Fibroblast of skin of back (primary cell): Measurements from ENCODE around the gene ABCA13.

Experiments
- DNase-seq: peaks from one replicate; pipeline ENCODE4 v3.0.0-alpha.2; 2013

Gene ABCA13

DNA sequence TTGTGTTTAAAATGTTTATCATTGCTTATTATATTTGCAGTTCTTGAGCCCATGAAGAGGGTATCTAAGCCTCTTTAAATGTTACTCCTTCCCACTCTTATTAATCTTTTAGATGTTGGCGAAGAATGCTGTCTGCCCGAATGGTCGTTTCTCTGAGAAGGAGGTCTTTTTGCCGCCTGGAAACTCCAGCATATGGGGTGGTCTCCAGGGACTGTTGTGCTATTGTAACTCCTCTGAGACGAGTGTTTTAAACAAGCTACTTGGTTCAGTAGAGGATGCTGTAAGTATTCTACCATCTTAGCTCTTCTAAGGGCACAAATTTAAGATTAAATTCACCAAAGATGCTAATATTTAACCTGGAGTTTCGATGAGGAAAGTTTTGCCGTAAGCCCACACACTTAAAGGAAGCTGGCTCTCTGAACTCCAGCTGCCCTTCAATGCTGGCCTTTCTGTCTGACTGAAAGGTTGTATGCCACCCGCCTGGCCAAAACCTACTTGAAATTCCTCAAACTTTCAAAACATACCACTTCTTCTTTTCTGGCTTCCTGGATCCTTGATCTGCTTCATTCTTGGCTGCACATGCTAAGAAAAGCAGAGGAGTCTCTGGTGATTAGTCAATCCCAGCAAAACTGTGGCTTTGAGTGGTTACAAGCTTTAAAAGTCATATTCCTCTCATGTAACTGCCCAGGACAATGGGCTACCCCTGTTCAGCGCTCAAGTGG is 74.7 kb downstream of the ABCA13 start:
- DNase-seq, result peak; percentile 15

DNA sequence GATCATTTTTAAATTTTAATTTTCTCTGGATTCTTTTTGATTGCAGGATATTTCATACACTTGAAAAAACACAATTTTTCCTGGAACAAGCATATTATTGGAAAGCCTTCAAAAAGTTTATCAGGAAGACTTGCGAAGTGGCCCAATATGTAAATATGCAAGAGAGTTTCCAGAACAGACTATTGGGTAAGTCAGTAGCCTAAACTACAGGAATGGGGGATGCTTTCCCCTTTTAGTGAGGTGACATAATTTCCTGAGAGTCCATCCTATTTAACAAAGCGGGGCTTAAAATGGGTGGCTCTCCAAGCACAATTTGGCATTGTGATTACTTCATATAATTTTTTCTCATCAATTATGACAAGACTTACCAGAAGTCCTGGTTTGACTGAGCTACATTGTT is 77.9 kb downstream of the ABCA13 start:
- no peak for DNase-seq

DNA sequence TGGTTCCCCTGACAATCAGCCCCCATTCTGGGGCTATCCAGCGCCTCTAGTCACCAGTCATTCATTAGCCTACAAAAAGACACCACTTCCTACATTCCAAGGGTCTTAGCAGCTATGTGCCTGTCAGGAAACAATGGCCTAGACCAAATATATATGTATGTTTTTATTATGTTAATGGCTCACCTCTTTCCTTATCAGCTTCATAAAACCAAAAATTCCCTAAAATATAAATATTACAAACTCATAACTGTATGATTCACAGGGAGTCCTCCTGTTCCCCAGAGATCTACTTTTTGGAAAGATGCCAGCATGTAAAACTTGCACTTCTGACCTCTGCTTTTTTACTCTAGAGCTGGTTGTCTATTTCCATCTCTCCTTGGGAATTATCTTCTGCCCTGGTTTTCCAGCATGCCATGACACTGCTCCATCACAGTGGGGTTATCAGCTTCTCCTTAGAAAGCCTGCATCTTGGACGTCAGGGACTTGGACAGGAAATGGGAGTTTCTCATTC is 79.2 kb downstream of the ABCA13 start:
- DNase-seq, result peak; percentile 87

DNA sequence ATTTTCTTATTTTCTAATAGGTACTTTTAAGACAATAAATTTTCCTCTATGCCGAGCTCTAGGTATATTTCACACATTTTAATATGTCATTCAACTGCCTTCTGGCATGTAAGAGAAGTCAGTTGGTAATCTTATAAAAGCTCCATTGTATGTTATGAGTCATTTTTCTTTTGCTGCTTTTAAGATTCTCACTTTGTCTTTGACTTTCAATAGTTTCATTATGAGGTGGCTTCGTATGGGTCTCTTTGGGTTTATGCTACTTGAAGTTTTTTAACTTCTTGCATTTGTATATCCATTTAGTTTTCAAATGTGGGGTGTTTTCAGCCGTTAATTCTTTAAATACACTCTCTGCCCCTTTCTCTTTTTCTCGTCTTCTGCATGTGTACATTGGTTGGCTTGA is 80.5 kb downstream of the ABCA13 start:
- no peak for DNase-seq

DNA sequence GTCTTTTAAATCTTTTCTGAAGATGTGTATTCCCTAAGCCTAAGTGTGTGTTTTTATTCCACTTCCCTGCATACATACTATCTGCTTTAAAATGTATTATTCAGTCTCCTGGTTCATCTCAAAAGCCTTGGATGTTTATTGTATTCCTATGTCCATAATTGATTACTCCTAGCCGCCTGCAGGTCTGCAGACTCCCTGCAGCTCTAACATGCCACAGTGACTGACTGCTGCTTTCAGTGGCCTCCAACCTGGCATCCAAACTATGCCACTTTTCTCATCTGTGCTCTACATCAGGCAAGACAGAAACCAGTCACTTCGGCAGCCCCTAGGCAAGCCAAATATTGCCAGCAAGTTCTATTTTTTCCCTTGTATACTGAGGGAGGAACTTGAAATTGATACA is 81.7 kb downstream of the ABCA13 start:
- no peak for DNase-seq

DNA sequence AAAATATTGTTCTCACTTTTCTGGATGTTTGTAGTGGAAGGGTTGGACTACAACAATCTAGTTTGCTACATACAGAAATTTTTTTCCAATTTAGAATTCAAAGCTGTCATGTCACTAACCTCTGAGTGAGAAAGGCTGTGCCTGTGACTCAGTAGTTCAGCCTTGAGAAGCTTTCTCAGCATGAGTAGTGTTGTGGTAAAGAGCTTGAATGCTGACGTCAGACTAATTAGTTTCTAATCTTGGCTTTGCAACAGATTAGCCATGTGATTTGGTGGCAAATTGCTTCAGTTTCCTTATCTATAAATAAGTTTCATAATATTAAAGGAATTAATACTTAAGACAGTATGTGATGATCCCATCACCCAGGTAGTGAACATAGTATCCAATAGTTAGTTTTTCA is 83.8 kb downstream of the ABCA13 start:
- peak; percentile 43 for DNase-seq

DNA sequence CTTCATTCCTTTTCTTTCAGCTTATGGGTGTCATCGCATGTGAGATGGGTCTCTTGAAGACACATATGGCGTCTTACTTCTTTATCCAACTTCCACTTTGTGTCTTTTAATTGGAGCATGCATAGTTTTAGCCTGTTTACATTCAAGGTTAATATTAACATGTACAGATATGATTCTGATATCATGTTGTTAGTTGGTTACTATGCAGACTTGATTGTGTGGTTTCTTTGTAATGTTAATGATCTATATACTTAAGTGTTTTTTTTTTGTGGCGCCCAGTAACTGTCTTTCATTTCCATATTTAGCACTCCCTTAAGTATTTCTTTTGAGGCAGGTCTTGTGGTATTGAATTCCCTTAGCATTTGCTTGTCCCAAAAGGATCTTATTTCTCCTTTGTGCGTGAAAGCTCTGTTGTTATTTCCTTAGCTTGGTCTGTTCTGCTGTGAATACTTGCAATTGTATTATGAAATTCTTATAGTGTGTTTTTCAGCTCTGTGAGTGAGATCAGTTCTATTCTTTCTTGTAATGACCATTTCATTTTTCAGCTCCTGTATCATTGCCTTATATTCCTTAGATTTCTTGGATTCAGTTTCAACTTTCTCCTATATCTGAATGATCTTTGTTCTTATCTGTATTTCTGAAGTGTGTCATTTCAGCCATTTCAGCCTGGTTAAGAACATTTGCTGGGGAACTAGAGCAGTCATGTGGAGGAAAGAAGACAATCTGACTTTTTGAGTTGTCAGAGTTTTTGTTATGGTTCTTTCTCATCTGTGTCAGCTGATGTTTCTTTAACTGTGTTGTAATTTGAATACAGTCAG is 88.4 kb downstream of the ABCA13 start:
- DNase-seq, result no peak

DNA sequence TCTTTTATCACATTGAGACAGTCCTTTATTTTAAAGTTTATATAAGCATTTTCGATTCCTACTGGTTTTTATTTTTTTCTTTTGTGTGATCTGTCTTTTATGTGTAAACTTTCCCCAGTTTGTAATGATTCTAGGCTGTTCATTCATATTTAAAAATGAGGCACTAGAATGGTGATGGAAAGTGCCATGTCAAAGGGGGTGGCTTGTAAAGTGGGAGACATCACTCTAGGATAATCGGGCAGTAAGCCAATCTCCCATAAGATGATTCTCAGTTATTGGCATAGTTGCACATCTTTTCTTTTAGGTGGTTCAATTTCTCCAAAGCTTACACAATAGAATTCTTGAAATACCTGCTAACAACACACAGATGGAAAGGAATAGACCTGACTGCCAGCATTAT is 90.4 kb downstream of the ABCA13 start:
- DNase-seq, result no peak

DNA sequence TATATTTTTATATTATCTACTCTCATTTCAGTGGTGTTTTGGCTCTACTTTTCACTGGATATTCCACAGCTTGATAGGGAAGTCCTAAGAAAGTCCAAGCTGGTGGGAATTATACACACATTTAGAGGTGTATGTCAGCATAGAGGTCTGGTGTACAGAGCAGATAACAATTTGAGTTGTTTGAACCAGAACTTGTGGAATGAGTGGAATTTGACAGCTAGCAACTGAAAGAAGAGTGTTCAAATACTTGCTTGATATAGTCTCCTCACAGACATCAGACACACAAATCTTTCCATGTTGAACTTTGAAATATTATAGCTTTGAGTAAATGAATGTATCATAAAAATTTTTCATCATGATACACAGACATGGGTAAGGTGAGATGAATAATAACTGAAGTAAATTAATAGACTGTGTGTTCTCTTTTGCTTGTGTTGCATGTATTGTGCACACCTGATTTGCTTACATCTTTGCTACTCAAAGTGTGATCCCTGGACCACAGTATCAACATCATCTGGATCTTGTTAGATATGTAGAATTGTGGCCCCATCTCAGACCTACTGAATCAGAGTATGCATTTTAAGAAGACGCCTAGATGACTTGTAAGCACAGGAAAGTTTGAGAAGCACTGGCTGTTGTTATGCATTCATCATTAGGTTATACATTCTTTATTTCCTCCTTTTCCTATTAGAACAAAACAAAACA is 91.5 kb downstream of the ABCA13 start:
- DNase-seq, result no peak

DNA sequence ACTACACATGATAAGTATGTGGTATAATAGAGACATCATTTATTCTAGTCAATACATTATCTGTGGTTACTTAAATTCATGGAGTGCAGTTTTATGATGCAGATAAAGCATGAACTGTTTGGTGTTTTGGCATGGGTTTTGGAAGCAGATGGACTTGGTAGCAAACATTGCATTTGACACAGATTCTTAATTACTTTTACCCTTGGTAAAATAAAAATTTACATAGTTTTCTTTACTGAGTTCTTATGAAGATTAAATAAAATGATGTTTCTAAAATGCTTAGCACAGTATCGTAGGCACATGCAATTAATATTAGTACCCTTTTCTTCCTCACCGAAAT is 92.0 kb downstream of the ABCA13 start:
- DNase-seq, result no peak

DNA sequence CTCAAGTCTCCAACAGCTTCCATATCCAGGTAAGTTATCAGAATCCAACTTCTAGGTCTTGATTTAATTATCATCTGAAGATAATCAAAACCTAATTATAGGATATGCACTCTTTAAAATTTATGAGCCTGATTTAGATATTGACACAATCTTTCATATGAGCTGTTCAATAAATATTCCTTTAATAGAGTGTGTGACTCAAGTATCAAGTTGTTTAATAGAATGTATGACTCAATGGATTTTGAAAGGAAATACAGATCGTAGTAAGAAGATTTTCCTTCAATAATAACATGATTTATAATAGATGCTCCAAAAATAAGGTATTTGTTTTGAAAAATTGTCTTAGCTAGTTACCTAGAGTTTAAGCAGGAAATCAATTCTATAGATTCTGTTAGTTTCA is 97.8 kb downstream of the ABCA13 start:
- DNase-seq, result no peak

DNA sequence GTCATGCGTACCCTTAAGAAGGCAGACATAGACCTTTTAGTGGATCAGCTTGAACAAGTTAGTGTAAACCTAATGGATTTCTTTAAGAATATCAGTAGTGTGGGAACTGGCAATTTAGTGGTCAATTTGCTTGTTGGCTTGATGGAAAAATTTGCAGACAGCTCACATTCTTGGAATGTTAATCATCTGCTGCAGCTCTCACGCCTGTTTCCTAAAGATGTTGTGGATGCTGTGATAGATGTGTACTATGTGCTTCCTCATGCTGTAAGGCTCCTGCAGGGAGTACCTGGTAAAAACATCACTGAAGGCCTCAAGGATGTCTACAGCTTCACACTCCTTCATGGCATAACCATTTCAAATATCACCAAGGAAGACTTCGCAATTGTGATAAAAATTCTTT is 103.4 kb downstream of the ABCA13 start:
- DNase-seq, result peak; percentile 72

DNA sequence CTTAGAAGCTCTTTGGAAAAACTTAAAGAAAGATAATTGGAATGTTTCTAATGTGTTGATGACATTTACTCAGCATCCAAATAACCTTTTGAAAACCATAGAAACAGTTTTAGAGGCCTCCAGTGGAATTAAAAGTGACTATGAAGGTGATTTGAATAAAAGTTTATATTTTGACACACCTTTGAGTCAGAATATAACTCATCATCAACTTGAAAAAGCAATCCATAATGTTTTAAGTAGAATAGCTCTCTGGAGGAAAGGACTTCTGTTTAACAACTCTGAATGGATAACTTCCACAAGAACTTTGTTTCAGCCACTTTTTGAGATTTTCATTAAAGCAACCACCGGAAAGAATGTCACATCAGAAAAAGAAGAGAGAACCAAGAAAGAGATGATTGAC is 108.2 kb downstream of the ABCA13 start:
- no peak for DNase-seq

DNA sequence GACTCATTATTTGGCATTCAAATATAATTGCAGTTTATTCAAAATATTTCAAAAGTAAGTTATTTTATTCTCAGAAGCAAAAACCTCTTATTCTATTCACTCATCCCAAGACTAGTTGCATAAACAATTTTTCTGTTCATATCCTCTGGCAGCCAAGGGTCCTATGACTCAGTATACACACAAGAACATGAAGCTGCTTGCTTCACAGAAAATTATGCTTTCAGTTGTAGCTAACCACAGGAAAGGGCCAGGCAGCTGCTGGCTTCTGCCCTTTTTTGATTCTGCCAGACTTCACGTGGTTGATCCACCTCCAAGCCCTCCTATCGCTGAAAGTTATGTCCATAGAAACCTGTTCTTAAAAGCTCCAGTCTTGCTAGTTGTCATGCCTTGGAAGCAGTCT is 108.8 kb downstream of the ABCA13 start:
- DNase-seq, result peak; percentile 75

DNA sequence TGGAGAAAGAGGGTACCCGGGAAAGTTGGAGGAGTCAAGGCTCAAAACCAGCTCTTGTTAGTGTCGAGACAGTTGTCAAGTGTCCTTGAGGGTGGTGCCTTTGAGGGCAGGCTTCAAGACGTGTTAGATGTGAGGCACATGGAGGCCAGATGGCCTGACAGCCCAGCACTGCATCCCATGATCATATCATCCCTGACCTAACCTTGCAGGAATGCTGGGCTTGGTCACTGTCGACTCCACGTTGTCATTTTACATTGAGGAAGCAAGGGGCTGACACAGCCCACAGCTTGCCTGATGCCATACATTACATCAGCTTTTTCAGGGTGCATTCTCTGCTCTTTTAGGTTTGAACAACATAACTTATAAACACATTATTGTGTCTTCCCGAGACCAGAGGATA is 114.1 kb downstream of the ABCA13 start:
- DNase-seq, result peak; percentile 79

DNA sequence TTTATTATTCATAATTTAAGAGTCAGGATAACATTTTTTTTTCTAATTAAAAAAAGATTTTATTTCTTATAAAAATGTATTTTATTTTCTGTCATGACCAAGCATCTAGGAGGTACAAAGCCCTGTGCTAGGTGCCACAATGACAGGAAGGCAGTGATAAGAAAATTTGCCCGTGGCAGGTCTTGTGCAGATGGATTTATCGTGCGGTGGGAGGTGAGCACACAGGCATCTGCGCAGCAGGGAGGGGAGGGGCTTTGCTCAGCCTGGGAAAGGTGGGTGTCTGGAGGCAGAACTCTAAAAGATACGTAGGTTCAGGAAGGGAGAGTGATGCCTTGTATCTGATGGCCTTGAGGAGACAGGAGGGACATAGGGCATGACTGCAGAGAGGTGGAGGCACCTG is 115.6 kb downstream of the ABCA13 start:
- no peak for DNase-seq

DNA sequence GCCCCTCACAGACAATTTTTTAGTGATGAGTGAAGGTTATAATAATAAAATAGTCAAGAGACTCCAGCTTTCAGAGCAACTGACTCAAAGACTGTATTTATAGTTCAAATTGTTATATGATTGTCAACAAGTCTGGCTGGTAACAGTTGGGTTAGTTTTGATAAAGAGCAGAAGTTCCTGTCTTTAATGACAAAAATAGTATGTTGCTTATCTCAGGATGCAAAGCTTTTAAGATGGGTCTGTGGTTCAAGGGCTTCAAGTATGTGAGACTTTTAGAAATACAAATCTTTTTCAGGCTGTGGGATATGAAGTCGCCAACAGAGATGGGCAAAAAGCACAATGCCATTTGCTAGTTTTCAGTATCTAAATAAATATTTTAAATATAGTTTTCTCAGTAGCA is 118.4 kb downstream of the ABCA13 start:
- no peak for DNase-seq

DNA sequence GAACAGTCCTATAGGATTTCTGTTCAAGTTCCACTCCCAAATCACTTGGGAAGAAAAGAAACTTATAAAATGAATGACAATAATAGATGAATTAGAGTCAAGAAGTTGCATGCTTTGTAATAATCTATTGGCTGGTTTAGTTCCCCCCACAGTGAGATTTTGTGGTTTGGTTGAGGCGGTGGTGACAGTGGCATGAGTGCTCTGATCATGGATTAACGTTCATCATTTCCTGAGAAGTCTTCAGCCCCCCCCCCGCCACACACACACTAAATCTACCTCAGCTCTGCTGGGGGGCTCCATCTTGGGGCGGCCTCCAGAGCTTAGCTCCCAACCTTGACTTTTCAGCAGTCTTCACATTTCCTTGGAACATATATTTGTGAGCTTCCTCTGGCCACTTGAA is 121.7 kb downstream of the ABCA13 start:
- no peak for DNase-seq

DNA sequence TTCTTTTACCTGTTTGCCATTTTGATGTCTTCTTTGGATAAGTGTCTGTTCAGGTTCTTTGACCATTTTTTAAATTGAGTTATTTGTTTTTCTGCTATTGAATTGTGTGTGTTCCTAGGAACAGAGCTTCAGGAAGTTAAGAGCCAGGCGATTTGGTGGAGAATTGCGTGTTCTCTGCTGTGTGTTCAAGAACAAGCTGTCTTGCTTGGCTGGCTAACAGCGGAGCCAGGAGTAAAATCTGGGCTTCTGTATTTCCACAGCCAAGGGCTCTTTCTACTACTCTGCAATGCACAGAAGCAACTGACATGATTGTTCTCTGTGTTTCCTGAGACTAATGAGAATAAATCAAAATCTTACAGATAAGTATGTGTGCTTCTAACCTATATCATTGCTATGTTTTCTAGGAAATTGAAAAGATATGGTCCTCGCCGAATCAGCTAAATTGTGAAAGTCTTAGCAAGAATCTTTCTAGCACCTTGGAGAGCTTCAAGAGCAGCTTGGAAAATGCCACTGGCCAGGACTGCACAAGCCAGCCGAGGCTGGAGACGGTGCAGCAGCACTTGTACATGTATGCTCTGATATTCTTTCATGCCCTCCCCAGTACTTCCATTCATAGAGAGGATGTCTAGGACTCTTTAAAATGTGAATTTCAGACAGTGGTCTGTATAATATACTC is 124.2 kb downstream of the ABCA13 start:
- DNase-seq, result no peak

DNA sequence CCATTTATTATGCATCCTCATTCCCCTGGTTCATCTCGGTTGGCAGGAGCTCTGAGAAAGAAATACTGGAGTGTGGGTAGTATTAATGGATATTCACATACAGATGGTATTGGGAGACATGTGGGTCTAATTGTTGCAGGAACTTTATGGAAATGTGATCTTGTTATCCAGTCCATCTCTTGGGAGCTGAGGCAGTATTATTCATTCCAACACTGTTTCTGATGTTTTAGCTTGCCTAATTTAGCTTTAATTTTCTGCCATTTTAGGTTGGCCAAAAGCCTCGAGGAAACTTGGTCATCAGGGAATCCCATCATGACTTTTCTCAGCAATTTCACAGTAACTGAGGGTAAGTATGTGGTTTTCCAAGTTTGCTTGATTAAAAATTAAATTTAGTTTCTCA is 125.7 kb downstream of the ABCA13 start:
- no peak for DNase-seq

DNA sequence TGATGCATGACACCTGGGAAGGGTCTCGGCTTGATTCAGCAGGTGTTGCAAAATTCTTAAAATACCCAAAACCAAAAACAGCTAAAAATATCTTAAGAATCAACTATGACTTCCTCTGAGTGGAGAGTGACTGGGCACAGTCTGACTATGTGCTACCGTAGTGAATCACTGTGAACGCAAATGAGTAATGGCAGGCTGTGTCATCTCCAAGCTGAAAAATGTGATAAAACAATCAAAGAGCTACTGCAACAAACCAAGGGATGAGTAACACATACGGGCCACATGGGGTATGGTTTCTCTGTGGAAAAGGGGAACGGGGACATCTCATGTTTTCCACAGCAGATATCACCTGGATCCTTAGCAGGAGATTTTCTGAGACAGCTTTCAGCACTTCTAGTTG is 127.5 kb downstream of the ABCA13 start:
- DNase-seq, result peak; percentile 87

DNA sequence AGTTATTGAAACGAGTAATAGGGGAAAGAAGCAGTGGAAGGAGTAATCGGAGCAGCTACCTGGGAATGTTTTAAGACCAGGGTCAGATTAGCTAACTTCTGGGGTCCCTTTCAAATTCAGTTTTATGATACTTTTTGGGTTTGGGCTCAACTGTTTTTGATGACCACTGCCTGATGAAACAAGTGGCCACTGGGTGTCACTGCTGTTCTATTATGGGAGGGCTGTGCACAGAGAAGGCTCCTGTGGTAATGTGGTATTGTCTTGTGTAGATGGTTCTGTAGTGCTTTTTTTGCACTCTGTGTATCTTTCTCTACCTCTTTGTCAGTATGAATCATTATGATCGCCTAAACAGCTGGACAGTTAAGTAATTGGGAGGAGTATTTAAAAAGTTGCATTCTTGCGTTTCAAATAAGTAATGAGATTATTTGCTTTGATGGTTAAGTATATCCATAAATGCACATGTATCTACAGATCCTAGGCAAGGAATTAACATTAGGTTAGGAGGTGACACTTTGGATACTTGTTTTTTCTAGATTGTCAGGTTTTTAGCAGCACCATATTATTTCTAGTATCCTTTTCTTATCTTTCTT is 128.4 kb downstream of the ABCA13 start:
- peak; percentile 72 for DNase-seq

DNA sequence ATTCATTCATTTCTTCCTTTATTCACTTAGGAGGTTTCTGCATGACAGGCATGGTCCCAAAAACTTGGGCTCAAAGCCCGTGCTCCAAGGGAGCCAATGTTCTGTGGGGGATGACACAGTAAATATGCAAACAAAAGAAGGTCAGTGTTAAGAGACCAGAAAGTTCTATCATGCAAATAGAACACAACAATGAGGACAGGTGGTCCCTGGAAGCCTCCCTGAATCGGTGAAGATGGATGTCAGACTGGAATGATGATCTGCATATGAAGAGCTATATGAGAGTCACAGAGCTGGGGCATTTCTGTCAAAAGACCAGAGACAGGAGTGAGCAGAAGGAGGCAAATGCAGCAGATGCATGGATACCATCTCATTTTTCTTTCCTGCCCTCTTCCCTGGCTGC is 129.0 kb downstream of the ABCA13 start:
- DNase-seq, result no peak
